Inferior parietal cortex (tissue), 1 donor: Measurements from ENCODE around the gene POLN.
"Not testable (repeated sequence)": the region's sequence is repeated elsewhere in the genome, so short reads cannot be mapped to it uniquely, and the experiment has no call there.

Experiments used
- DNase-seq: peaks from one replicate; pipeline ENCODE4 v3.0.0-alpha.2; 2016; ENCODE audit errors: extremely low spot score

Gene POLN

DNA sequence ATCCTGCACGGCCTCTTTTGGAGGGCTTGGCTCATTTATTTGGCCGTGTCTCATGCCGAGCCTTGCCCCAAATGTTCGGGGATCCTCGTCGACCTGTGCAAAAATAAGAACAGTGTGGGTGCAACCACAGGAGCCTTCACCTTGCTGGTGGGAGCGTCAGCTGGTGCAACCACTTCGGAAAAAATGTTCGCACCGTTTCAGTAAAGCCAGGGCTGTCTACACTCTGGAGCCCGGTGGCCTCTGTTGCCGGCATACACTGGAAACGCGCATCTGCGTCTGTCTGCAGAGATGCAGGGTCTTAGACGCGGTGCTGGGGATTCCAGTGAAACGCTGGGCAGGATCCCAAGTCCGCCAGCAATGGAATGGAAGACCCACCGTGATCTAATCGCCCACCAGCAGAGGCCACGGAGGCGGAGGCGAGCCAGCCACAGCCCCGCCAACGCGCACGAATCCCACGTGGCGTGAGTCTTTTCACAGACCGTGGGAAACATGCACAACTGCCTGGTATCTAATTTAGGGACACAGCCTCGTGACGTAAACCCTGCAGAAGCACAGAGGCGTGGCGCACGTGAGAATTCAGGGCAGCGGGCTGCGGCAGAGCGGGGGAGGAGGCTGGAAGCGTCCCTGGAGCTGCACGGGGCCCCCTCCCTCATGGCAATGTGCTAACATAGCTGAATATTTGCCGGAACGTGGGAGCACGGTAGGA is 33.8 kb upstream of the POLN start:
- peak; percentile 43 for DNase-seq

DNA sequence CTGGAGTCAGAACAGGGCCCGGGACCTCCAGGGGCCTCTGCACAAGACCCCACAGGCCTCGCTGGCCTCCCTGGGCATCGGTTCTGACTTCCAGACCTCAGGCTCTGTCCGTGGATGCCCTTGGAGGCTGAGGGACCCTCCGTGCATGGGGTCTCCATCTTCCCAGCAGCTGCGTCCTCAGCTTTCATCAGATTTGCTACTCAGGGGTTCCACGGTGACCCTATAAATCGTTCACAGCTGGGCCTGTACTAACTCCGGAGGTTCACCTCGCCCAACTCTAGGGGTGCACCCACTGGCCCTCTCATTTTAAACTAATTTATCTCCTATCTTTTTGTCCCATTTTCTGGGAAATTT is 33.1 kb upstream of the POLN start:
- not testable (repeated sequence) for DNase-seq

DNA sequence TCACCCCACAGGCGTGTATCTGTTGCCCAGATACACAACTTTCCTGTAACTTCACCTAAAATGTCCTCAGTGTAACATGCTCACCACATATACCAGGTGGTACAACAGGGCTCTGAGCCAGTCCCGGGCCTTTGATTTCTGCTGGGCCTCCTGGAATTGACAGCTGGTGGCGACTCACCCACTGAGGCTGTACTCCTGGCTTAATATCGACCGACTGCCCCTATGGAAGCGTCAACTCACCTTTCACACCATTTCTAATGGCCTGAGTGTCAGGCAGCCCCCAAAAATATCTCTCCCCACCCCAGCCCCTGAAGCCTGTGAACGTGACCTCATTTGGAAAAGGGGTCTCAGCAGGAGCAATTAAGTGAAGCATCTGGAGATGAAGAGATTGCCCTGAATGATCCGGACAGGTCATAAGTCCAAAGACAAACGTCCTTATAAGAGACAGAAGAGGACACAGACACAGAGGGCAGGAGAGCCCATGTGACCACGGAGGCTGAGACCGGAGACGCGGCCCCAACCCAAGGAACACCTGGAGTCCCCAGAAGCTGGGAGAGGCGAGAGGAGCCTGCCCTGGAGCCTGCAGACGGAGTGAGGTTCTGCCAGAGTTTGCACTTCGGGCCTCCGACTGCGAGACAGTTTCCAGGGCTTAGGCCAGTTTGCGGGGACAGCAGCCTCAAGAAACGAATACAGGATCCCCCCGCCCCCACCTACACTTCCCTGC is 32.6 kb upstream of the POLN start:
- DNase-seq = no peak

DNA sequence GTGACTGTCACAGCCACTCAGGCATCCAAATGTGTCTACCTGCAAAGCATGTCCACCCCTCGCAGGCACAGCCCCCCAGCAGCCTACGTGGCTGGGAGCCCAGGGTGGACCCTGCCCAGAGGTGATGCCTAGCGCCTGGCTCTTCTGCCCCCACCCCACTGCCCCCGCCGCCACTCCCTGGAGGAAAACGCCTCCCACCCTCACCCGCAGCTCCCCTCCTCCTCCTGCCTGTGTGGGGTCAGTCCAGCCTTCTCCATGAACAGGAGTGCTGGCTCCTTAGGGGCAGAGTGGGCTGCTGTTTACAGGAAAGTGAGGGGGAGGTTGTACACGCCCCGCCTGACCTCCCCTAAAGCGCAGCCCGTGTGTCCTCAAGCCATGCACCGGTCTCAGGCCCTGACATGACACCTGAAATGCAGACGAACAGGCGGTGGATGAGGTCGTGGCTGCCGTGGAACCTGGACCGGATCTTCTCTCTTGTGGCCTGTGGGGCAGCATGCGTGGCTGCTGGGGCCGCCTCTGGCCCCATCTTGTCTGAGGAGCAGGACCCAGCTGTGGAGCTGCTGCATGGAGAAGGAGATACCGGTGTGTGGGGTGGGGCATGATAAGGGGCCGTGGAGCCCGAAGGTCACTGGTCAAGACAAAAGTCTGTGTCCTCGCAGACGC is 31.9 kb upstream of the POLN start:
- no peak for DNase-seq

DNA sequence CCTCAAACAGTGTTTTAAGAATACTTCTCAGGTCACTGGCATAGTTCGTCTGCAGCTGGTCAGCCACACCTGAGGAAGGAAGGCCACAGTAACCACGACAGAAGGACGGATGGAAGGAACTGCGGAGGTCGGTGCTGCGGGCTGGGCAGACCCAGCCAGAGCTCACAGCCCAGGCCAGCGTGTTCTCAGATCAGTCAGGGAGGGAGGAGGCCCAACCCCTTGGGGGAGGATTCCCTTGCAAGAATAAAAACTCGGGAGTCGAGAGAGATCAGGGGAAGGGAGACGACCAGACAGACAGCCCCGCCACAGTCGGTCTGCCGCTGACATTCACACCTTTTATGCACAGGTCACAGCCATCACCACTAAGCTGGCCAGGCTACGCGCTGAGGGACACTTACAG is 31.3 kb upstream of the POLN start:
- DNase-seq = no peak

DNA sequence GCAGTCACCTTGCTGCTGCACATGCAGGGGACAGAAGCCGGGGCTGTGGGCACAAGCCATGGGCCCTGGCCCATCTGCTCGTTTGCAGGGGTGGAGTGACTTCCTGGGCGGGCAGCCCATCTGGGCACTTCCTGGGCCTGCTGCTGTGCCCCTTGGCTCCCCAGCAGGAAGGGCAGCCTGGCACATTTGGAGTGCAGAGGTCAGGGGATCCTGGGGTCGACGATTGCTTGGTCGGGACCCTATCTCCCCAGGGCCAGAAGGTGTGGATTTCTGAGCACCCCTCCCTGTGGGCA is 30.9 kb upstream of the POLN start:
- no peak for DNase-seq

DNA sequence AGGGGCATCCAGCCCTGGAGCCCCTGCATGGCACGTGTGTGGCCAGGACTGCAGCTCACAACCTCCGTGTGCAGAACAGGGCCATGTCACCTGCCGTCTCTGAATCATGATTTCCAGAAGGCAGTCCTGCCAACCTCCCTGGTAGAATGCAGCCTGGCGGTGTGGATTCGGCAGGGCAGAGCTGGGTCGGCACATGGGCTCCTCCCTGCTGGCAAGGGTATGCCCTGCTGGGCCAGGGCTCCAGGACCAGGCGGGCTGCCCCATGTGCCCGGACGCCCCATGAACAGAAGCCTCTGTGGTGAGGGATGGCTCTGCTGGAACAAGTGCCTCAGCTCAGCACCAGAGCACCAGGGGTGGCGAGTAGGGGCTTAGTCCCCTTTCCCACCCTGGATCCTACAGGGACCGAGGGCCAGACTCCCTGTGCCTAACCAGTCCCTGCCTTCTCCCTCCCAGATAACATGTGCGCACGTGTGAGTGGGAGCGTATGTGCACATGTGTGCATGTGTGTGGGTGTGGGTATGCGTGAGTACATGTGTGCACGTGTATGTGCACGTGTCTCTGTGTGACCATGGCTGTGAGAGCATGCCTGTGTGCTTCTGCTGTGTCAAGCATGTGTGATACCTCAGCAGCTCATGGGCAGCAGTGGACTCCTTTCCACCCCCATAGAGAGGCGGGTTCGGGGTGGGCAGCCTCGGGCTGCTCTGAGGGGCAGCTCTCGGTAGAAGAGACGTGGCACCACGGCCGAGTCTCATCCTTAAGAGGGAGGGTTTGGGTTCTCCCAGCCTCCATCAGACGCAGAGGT is 30.3 kb upstream of the POLN start:
- peak; percentile 4 for DNase-seq

DNA sequence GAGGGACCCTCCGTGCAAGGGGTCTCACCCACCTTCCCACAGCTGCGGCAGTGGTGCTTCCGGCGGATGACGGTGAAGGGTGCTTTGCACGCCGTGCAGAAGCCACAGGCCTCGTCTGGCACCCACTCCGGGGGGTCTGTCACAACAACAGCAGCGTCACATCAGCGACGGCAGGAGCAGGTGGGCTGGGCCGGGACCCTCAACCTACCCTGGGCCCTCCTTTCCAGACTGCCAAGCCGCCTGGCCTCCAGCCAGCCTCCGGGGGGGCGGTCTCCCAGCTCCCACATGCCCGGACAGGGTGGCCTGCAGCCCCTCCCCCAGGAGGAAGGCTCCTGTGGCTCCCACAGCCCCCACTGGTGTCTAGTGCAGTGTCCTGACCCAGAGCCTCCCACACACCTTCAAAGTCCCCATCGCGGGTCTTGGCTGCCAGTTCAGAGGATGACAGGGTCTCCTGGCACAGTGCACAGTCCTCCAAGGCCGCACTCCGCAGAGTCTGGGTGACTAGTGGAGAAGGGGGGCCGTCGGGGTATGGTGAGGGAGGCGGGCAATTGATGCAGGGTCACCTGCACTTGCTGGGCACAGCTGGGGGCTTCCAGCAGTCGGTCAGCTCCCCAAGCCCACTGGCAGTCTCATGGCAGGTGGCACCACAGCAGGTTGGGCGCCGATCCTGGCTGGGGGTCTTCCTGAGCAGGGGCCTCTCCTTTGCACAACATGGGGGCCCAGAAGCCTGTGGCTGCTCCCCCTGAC is 29.5 kb upstream of the POLN start:
- no peak for DNase-seq

DNA sequence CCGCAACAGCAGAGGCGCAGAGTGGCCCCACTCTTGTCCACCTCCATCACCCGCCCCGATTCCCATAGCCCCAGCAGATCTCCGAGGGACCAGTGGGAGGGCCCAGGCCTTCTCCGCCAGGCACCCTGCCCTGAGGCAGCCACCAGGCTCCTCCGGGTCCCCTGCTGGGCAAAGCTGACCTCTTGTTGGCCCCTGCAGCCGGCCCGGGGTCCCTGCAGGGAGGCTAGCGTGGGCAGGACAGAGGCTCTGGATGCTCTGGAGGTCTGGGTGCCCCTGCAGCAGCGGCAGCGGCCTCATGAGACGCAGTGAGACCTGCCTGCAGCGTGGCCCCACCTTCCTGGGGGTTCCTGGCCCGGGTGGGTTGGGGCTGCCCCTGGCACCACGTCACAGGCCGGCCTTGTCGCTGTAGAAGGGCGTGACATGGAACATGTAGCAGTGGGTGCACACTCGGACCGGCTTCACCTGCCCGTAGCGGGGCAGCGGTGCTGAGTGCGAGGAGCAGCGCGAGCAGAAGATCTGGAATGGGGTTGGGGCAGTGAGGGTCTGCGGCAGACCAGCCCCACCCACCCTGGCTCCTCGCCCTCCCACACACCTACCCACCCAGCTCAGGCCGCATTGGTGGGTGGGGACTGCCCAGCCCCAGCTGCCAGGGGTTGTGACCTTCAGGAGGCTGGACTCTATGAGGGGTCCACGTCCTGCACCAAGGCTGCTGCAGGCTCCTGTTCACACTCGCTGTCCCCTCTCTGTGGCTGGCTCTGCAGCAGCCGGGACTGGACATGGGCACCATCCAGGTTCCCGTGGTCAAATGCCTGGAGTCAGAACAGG is 28.6 kb upstream of the POLN start:
- DNase-seq = no peak

DNA sequence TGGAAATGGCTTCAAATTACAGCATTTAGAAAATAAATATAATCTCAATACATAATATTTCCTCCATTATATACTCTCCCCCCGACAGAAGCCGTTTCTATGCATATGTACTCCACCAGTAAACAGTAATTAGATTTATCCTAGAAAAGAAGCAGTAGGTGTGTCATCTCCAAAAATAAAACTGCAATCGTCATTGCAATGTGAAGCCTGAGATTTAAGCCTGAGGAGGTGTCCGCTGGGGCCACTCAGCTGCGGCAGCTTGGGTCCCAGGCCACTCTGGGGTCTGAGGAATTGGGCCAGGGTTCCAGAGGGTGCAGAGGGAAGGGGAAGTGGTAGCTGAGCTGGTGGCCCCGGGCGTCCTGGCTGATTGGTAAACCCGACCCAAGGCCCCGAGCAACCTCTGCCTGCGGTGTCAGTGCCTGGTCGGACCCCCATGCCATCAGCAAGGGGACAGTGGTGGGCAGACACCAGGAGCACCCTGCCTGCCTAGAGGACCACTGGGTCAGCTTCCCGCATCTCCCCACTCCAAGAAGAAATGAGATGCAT is 27.8 kb upstream of the POLN start:
- DNase-seq = peak; percentile 18

DNA sequence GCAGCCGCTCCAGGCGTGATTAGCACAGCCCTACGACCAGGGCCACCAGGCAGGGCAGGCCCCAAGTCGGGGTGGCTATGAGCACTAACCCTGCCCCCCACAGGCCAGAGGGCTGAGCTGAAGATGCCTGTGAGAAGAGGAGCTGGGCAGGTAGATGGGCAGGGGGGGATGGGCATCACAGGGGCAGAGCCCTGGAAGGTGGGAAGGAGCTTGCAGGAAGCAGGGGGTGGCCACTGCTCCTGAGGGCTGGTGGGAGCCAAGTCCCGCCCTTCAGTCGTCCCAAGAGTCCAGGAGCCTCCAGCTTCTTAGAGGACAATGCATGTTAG is 27.2 kb upstream of the POLN start:
- no peak for DNase-seq

DNA sequence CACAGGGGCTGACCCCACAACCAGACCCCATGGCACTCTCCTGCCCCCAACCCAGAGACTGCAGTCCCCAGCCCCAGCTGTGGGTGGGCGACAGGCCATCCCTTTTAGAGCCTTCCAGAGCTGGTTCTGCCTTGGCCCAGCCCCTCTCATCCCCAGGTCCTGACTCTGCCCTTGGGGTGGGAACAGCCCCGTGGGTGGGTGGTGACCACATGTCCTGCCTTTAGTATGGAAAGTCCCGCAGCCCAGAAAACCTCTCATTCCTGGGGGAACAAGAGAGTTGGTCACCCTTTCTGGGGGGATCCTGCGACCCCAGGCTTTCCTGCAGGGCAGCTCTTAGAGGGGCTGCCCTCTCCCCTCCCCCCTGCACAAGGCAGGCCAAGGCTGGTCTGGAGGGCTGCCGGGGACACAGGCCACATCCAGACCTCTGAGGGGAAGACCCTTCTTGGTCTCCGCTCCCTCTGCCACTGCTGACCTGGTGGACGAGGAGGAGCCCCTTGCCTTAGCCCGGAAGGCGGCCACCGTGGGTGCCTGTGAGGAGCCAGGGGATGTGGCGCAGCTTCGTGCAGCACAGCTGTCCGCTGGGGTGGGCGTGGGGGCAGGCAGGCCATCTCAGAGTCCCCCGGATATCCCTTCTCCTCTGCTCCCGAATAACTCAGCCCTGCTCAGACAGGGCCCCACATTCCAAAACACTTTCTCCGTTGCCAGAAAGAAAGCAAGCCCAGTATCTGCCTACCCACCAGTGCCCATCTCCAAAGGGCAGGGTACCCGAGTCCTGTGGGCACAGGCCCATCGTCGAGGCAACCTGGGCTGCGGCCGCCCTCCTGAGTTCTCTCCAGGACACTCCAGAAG is 26.7 kb upstream of the POLN start:
- DNase-seq = no peak

DNA sequence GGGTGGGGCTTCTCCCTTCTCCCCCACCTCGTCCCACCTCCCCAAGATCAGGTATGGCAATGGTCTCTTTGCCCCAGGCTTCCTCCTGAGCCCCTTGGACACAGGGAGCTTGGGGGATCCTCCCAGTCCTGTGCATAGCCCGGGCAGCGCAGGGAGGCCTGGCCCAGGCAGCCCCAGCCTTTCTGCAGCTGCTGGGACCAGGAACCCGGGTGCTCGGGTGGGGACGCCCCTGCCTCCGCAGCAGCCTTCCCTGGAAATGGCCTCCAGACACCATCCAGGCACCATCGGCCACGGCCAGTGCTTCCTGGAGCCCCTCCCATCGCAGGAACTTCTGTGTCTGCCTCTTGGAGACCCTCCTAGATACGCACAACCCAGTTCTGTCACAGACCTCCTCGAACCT is 25.9 kb upstream of the POLN start:
- no peak for DNase-seq

DNA sequence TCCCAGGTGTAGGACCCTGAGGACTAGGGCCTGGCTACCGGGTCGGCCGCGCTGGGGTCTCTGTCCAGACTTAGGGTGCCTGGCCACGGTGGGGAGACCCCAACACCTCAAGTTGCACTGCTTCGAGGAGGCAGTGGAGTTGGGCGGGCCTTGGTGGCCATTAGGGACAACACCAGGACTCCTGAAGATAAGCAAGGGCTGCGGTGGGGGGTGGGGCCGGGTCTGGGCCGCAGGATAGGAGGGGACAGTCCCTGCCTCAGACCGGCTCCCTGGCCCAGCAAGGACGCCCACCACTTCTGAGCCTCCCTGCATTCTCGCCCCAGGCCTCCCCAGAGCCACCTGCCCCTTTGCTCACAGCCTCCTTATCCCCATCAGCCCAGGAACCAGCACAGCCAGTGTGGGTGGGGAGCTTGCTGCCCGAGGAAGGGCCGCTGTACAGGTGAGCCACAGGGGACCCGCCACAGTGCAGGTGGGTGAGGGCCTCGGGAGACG is 25.4 kb upstream of the POLN start:
- no peak for DNase-seq

DNA sequence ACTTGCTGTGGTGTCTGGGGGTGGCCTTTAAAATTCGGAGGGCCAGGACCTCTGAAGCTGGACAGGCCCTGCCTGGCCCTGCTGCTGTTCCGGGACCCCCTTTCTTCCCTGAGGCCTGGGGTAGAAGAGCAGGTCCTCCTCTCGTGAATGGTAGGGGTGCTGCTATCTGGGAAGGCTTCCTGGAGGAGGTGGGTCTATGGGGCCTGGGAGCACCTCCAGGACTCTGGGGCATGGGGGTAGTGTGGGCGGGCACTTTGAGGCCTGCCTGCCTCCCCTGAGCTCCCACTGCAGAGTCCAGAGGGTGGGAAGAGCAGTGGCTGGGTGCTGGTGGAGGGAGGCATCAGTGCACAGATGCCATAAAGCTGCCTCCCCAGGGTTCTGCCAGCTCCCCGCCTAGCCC is 24.9 kb upstream of the POLN start:
- no peak for DNase-seq

DNA sequence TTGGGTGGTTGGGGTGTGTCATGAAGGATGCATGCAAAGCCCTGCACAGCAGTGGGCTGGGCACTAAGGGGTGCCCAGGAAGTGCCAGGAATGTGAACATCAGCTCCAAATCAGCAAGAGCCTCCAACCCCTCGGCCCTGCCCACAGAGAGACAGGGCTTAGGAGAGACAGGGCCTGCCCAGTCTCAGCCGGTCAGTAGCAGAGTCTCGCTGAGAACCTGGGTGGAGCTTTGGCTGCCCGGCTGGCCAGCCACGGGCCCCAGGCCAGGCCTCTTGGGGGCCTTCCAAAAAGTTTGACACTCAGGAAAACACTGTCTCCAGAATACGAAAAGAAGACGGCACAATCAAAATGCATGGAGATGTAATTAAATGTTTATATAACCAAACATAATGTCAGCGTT is 24.3 kb upstream of the POLN start:
- DNase-seq = no peak

DNA sequence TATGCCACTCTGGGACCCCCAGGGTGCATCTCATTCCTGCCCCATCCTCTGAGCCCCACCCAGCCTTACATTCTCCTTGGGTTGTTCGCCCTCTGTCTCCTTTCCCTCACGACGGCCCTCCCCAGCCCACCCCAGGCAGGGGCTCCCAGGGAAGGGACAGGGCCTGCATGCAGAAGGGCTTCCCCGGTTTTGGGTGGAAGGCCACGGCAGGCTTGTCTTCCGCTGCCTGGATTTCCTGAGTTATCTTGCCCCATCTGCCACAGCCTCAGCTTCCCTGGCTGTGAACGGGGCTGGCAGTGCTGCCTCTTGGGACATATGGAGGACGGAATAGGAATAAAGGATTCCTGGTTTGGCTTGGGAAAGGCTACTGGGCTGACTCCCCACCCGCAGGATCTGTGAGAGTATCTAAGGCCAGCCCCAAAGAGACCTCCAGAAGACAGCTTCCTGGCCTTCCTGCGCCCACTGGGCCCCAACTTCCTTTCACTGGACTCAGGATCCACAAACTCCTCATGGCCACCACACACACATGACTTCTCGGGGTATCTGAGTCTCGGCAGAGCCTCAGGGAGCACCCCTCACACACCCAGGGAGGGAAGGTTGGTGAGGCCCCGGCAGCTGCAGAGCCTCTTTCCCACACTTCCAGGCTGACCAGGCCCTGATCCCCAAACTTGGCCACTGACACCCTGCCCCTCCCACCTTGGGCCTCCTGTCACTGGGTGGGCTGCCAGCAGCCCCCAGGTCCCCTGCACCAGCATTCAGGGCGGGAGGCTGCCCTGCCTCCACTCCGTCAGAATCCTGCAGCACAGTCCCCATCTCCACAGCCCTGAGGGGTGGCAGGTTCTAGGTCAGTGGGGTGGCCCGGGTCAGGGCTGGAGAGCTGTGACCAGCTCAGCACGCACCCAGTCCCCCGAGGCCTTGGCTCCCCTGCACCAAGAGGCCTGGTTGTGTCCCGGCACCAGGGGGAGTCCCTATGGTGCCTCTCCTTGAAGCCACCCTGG is 23.5 kb upstream of the POLN start:
- DNase-seq = no peak

DNA sequence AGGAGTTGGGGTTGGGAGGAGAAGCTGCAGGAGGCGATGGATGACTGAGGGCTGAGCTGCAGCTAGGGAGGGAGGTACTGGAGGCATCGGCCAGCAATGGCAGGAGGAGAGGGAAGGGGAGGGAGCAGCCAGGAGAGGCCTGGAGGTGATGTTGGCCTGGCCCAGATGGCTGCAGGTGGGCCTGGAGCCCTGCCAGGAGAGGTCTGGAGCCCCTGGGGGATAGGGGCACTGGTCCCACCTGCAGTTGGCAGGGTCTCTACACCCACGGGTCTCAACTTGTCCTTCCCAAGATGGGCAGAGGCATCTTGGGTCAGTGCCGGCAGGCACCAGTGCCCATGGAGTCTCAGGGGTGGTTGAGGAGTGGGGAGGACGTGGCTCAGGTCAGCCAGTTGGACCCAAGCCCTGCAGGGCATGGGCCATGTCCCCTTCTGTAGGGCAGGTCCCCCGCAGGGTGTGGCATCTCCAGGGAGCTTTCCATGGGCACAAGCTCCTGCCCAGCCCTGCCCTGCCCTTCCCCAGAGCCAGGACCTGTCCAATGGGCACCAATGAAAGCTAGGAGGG is 22.6 kb upstream of the POLN start:
- DNase-seq = no peak
